ENCODE data around the gene ZAP70. TPM values are rescaled to one million over a fixed set of nuclear protein-coding genes. Genes with fewer than 3 reads are reported as not detected.

Gene ZAP70
- total and polyA plus RNA-seq, 2 experiments from 2014 or later: not detected

- Histone ChIP-seq H2AFZ (no peak overlapping the region), H3K9me3 (ENCODE audit: low read depth) (no peaks in the 10 kb centered on the region), H3K27me3 (replicated peaks; ENCODE audit: insufficient read depth) (no peaks in the 10 kb centered on the region), H3K4me2 (ENCODE audit: unreplicated experiment) (no peak overlapping the region), H4K20me1 (ENCODE audit: insufficient read depth) (no peaks in the 10 kb centered on the region), H3F3A (ENCODE audit: insufficient read depth) (no peaks in the 10 kb centered on the region), H3K27ac (no peak overlapping the region), H3K9ac (no peak overlapping the region), H3K4me1 (ENCODE audit: insufficient read depth) (no peaks in the 10 kb centered on the region), H3K4me3 (no peak overlapping the region), H3K9me2 (ENCODE audit: insufficient read depth) (no peaks in the 10 kb centered on the region), H3K36me3 (ENCODE audit: low read depth) (no peaks in the 10 kb centered on the region), H3K79me2 (ENCODE audit: insufficient read depth) (no peaks in the 10 kb centered on the region)
- in situ Hi-C loops (cut with MboI): no loop called here
- no peak for DNase-seq
- TF ChIP-seq EZH2phosphoT487 (IDR thresholded peaks at IDR 0.05; ENCODE audit: insufficient read depth, low read depth): no peak
- no peak for TF ChIP-seq EZH2 (IDR thresholded peaks at IDR 0.05; ENCODE audit: insufficient read depth, poor library complexity, severe bottlenecking)
- 40 to 49% methylated on average over 4 of the region's 4 CpGs for WGBS, 2 experiments (ENCODE audit: low coverage in 1 of 2, low lambda C conversion rate in 2 of 2, missing lambda C conversion rate in 2 of 2)
Measured at GRCh38 chr2:97736185-97736584, 22.8 kb downstream of the ZAP70 start.

GRCh38 chr2:97736608-97737330 is 23.4 kb downstream of the ZAP70 start:
- no peaks in the 10 kb centered on the region for H3K4me1 ChIP-seq (ENCODE audit: insufficient read depth)
- no peak overlapping the region for H3K9ac ChIP-seq
- no peaks in the 10 kb centered on the region for H3K9me2 ChIP-seq (ENCODE audit: insufficient read depth)
- no peak for DNase-seq
- no peak overlapping the region for H3K27ac ChIP-seq
- no peaks in the 10 kb centered on the region for H3K27me3 ChIP-seq (replicated peaks; ENCODE audit: insufficient read depth)
- H4K20me1 ChIP-seq (ENCODE audit: insufficient read depth): no peaks in the 10 kb centered on the region
- H3K36me3 ChIP-seq (ENCODE audit: low read depth): no peaks in the 10 kb centered on the region
- TF ChIP-seq EZH2 (IDR thresholded peaks at IDR 0.05; ENCODE audit: insufficient read depth, poor library complexity, severe bottlenecking): no peak
- TF ChIP-seq EZH2phosphoT487 (IDR thresholded peaks at IDR 0.05; ENCODE audit: insufficient read depth, low read depth): no peak
- no peaks in the 10 kb centered on the region for H3K9me3 ChIP-seq (ENCODE audit: low read depth)
- H3K79me2 ChIP-seq (ENCODE audit: insufficient read depth): no peaks in the 10 kb centered on the region
- H3K4me3 ChIP-seq: no peak overlapping the region
- H3K4me2 ChIP-seq (ENCODE audit: unreplicated experiment): no peak overlapping the region
- H3F3A ChIP-seq (ENCODE audit: insufficient read depth): no peaks in the 10 kb centered on the region
- H2AFZ ChIP-seq: no peak overlapping the region
- 63 to 64% methylated on average over 20 of the region's 20 CpGs for WGBS, 2 experiments (ENCODE audit: low coverage in 1 of 2, low lambda C conversion rate in 2 of 2, missing lambda C conversion rate in 2 of 2)
- in situ Hi-C loops (cut with MboI): no loop called here

- DNase-seq: no peak
- Histone ChIP-seq H3K4me1 (ENCODE audit: insufficient read depth) (peaks cover 5% of the 10 kb centered on the region; the same call in 1 of the 2 replicates), H3F3A (ENCODE audit: insufficient read depth) (no peaks in the 10 kb centered on the region), H3K9me2 (ENCODE audit: insufficient read depth) (no peaks in the 10 kb centered on the region), H3K4me3 (no peak overlapping the region), H4K20me1 (ENCODE audit: insufficient read depth) (no peaks in the 10 kb centered on the region), H2AFZ (no peak overlapping the region), H3K36me3 (ENCODE audit: low read depth) (no peaks in the 10 kb centered on the region), H3K4me2 (ENCODE audit: unreplicated experiment) (no peak overlapping the region), H3K27me3 (replicated peaks; ENCODE audit: insufficient read depth) (no peaks in the 10 kb centered on the region), H3K9ac (no peak overlapping the region), H3K9me3 (ENCODE audit: low read depth) (no peaks in the 10 kb centered on the region), H3K27ac (no peak overlapping the region), H3K79me2 (ENCODE audit: insufficient read depth) (no peaks in the 10 kb centered on the region)
- TF ChIP-seq EZH2phosphoT487 (IDR thresholded peaks at IDR 0.05; ENCODE audit: insufficient read depth, low read depth) (no peak), EZH2 (IDR thresholded peaks at IDR 0.05; ENCODE audit: insufficient read depth, poor library complexity, severe bottlenecking) (no peak)
- WGBS, 2 experiments (ENCODE audit: low coverage in 1 of 2, low lambda C conversion rate in 2 of 2, missing lambda C conversion rate in 2 of 2): 83 to 87% methylated on average over 31 to 32 of the region's 32 CpGs
- in situ Hi-C loops (cut with MboI): no loop called here
Measured at GRCh38 chr2:97737421-97738178, 24.2 kb downstream of the ZAP70 start.

- H3K27ac ChIP-seq: no peak overlapping the region
- no peaks in the 10 kb centered on the region for H3K36me3 ChIP-seq (ENCODE audit: low read depth)
- no peaks in the 10 kb centered on the region for H3K9me2 ChIP-seq (ENCODE audit: insufficient read depth)
- H3K4me1 ChIP-seq (ENCODE audit: insufficient read depth): peaks cover 5% of the 10 kb centered on the region; the same call in 1 of the 2 replicates
- DNase-seq: no peak
- in situ Hi-C loops (cut with MboI): no loop called here
- H3K9ac ChIP-seq: no peak overlapping the region
- no peaks in the 10 kb centered on the region for H4K20me1 ChIP-seq (ENCODE audit: insufficient read depth)
- no peak overlapping the region for H3K4me2 ChIP-seq (ENCODE audit: unreplicated experiment)
- no peaks in the 10 kb centered on the region for H3K9me3 ChIP-seq (ENCODE audit: low read depth)
- no peak overlapping the region for H2AFZ ChIP-seq
- no peaks in the 10 kb centered on the region for H3F3A ChIP-seq (ENCODE audit: insufficient read depth)
- H3K4me3 ChIP-seq: no peak overlapping the region
- no peaks in the 10 kb centered on the region for H3K27me3 ChIP-seq (replicated peaks; ENCODE audit: insufficient read depth)
- no peaks in the 10 kb centered on the region for H3K79me2 ChIP-seq (ENCODE audit: insufficient read depth)
- WGBS, 2 experiments (ENCODE audit: low coverage in 1 of 2, low lambda C conversion rate in 2 of 2, missing lambda C conversion rate in 2 of 2): 84 to 88% methylated on average over 9 of the region's 9 CpGs
- TF ChIP-seq EZH2phosphoT487 (IDR thresholded peaks at IDR 0.05; ENCODE audit: insufficient read depth, low read depth) (no peak), EZH2 (IDR thresholded peaks at IDR 0.05; ENCODE audit: insufficient read depth, poor library complexity, severe bottlenecking) (no peak)
Measured at GRCh38 chr2:97738179-97739019, 25.0 kb downstream of the ZAP70 start.

Measured in GM23248 (cell line).